Mesothelial cell of epicardium (in vitro differentiated cells): ENCODE data around the gene SLC24A3. TPM values are rescaled to one million over a fixed set of nuclear protein-coding genes. Genes with fewer than 3 reads are reported as not detected.
"Not testable (repeated sequence)": the region's sequence is repeated elsewhere in the genome, so short reads cannot be mapped to it uniquely, and the experiment has no call there.

Experiments
- DNase-seq, 2 experiments: peaks; one replicate each; pipeline ENCODE4 v3.0.0; 2021; ENCODE audit warnings: low spot score in 2 of 2; ENCODE audit not compliant: unreplicated experiment in 2 of 2
- H3K27ac Mint-ChIP-seq: 2 replicates; pipeline ENCODE4 v1.8.0; 2021; ENCODE audit warnings: mixed read lengths
- H3K27me3 Mint-ChIP-seq: 2 replicates; pipeline ENCODE4 v1.8.0; 2021; ENCODE audit warnings: low read depth, mixed read lengths
- H3K36me3 Mint-ChIP-seq: 2 replicates; pipeline ENCODE4 v1.8.0; 2021; ENCODE audit warnings: mixed read lengths
- H3K4me1 Mint-ChIP-seq: 2 replicates; pipeline ENCODE4 v1.8.0; 2021; ENCODE audit warnings: mixed read lengths
- H3K4me3 Mint-ChIP-seq: 2 replicates; pipeline ENCODE4 v1.8.0; 2021; ENCODE audit warnings: mild to moderate bottlenecking, moderate library complexity, mixed read lengths
- H3K9me3 Mint-ChIP-seq: 2 replicates; pipeline ENCODE4 v1.8.0; 2021; ENCODE audit warnings: mixed read lengths
- CTCF ChIP-seq: fragments of 200-600 bp; sonication (generic); IDR thresholded peaks from one replicate; pipeline ENCODE4 v1.5.0; 2021; ENCODE audit warnings: antibody characterized with exemption; ENCODE audit not compliant: unreplicated experiment
- total RNA-seq: library from RNA; stranded (reverse); gene quantifications from 3 replicates; pipeline ENCODE4 v1.2.1, GENCODE V29; 2021

The SLC24A3 gene
- total RNA-seq, 1 donor from 2014 or later: 3.2 TPM

- Mint-ChIP-seq H3K4me1 (peaks cover 14% of the 10 kb centered on the region), H3K36me3 (no peaks in the 10 kb centered on the region), H3K27me3 (no peaks in the 10 kb centered on the region), H3K9me3 (peaks cover under 1% of the 10 kb centered on the region), H3K4me3 (no peak overlapping the region), H3K27ac (no peak overlapping the region)
- DNase-seq: no peak
- TF ChIP-seq CTCF: no peak
These were observed 538.6 kb downstream of the SLC24A3 start for GRCh38 chr20:19750907-19751636.

GRCh38 chr20:19754201-19754600 lies 541.8 kb downstream of the SLC24A3 start:
- not testable (repeated sequence) for H3K36me3 Mint-ChIP-seq, H3K4me3 Mint-ChIP-seq, H3K9me3 Mint-ChIP-seq, H3K27ac Mint-ChIP-seq, H3K27me3 Mint-ChIP-seq, DNase-seq
- peaks cover 29% of the 10 kb centered on the region for H3K4me1 Mint-ChIP-seq

- peaks cover 42% of the 10 kb centered on the region for H3K4me1 Mint-ChIP-seq
- H3K27ac Mint-ChIP-seq: peak overlapping the region; percentile 98
- peak overlapping the region; percentile 92 for H3K4me3 Mint-ChIP-seq
- H3K9me3 Mint-ChIP-seq: no peaks in the 10 kb centered on the region
- peaks cover 3% of the 10 kb centered on the region for H3K36me3 Mint-ChIP-seq
- no peak for DNase-seq
- TF ChIP-seq CTCF: no peak
- H3K27me3 Mint-ChIP-seq: no peaks in the 10 kb centered on the region
These were observed 544.5 kb downstream of the SLC24A3 start for GRCh38 chr20:19756761-19757486.

GRCh38 chr20:19757487-19758132 lies 545.2 kb downstream of the SLC24A3 start:
- DNase-seq: peak; percentile 91
- H3K9me3 Mint-ChIP-seq: no peaks in the 10 kb centered on the region
- H3K27me3 Mint-ChIP-seq: no peaks in the 10 kb centered on the region
- H3K4me1 Mint-ChIP-seq: peaks cover 48% of the 10 kb centered on the region
- peaks cover 9% of the 10 kb centered on the region for H3K36me3 Mint-ChIP-seq
- TF ChIP-seq CTCF: no peak
- H3K27ac Mint-ChIP-seq: peak overlapping the region; percentile 98
- peak overlapping the region; percentile 92 for H3K4me3 Mint-ChIP-seq

GRCh38 chr20:19758133-19758500 lies 545.7 kb downstream of the SLC24A3 start, which contains the start of gene RIN2:
Gene RIN2, plus strand, starts transcription at chr20:19758258. Its CDS starts 131,344 bp downstream, at chr20:19889602.
- DNase-seq: peak in 1 of 2 experiments; percentile 77
- H3K4me1 Mint-ChIP-seq: peaks cover 48% of the 10 kb centered on the region
- peak within 1 kb of the TSS; percentile 92 for H3K4me3 Mint-ChIP-seq
- no peak for TF ChIP-seq CTCF
- peaks cover 9% of the 10 kb centered on the region for H3K36me3 Mint-ChIP-seq
- H3K27ac Mint-ChIP-seq: peak within 1 kb of the TSS; percentile 98
- no peaks in the 10 kb centered on the region for H3K9me3 Mint-ChIP-seq
- no peaks in the 10 kb centered on the region for H3K27me3 Mint-ChIP-seq
